H1 (cell line): Measurements from ENCODE around the gene SKAP1. TPM values are rescaled to one million over a fixed set of nuclear protein-coding genes. Genes with fewer than 3 reads are reported as not detected.

Source experiments
- CTCF ChIA-PET: fragments of 300-600 bp; sonication (Branson Sonifier 250); formaldehyde crosslinking; loops from one replicate; lab custom pipeline; 2021; ENCODE audit not compliant: partially characterized antibody; lab: Charles Lee
- POLR2A ChIA-PET: fragments of 300-600 bp; sonication (Branson Sonifier 250); formaldehyde crosslinking; loops from one replicate; lab custom pipeline; 2021; ENCODE audit warnings: inconsistent platforms; ENCODE audit not compliant: partially characterized antibody; lab: Charles Lee
- DNase-seq, 2 experiments: peaks; one replicate each; pipeline versions ENCODE4 v3.0.0 to v3.0.0-alpha.2; 2010 to 2022; ENCODE audit warnings: low spot score in 2 of 2, low read depth in 1 of 2, mixed read lengths in 1 of 2
- FAIRE-seq: peaks from 2 replicates; lab custom pipeline; 2011; peaks lifted over from hg19 to GRCh38; lab: Jason Lieb, UNC
- H2AFZ ChIP-seq: 2 replicates; pipeline ENCODE4 v1.8.1; 2012; ENCODE audit warnings: low read length, inconsistent platforms
- H2AK5ac ChIP-seq: 2 replicates; pipeline ENCODE4 v1.6.1; 2013; ENCODE audit warnings: low read depth, low read length
- H2BK120ac ChIP-seq: replicated peaks from 2 replicates; pipeline ENCODE3; 2013; ENCODE audit warnings: low read depth, low read length, inconsistent platforms
- H2BK12ac ChIP-seq: 2 replicates; pipeline ENCODE4 v1.6.1; 2013; ENCODE audit warnings: low read depth, low read length
- H2BK15ac ChIP-seq: 2 replicates; pipeline ENCODE4 v1.6.1; 2013; ENCODE audit warnings: low read length
- H2BK20ac ChIP-seq: 2 replicates; pipeline ENCODE4 v1.6.1; 2013; ENCODE audit warnings: low read length
- H2BK5ac ChIP-seq: 2 replicates; pipeline ENCODE4 v1.6.1; 2013; ENCODE audit warnings: low read depth, low read length
- H3K14ac ChIP-seq: 2 replicates; pipeline ENCODE4 v1.6.1; 2013; ENCODE audit warnings: inconsistent platforms; ENCODE audit not compliant: insufficient read length
- H3K18ac ChIP-seq: 2 replicates; pipeline ENCODE4 v1.6.1; 2013; ENCODE audit warnings: low read length; ENCODE audit errors: extremely low read depth
- H3K23ac ChIP-seq: 2 replicates; pipeline ENCODE4 v1.6.1; 2013; ENCODE audit warnings: inconsistent platforms; ENCODE audit not compliant: insufficient read length
- H3K23me2 ChIP-seq: 2 replicates; pipeline ENCODE4 v1.6.1; 2013; ENCODE audit warnings: low read depth, low read length
- H3K27ac ChIP-seq: 2 replicates; pipeline ENCODE4 v1.6.1; 2011; ENCODE audit warnings: low read depth, low read length, inconsistent platforms
- H3K27me3 ChIP-seq, 4 experiments: replicated peaks in 1 of 4; 1 replicate in 1 of 4; 2 replicates in 3 of 4; pipeline versions ENCODE4 v1.6.1 to v1.8.1; 2011 to 2013; ENCODE audit warnings: low read length in 3 of 4, mild to moderate bottlenecking in 3 of 4, inconsistent platforms in 2 of 4, mixed read lengths in 2 of 4, moderate library complexity in 1 of 4; ENCODE audit not compliant: control insufficient read depth in 3 of 4, insufficient read depth in 3 of 4; ENCODE audit errors: extremely low read depth in 1 of 4
- H3K36me3 ChIP-seq, 4 experiments: 2 replicates each; pipeline versions ENCODE4 v1.6.1 to v1.8.1; 2011 to 2013; ENCODE audit warnings: mild to moderate bottlenecking in 4 of 4, low read length in 3 of 4, moderate library complexity in 2 of 4, control low read depth in 1 of 4, inconsistent platforms in 1 of 4; ENCODE audit not compliant: insufficient read depth in 4 of 4, control insufficient read depth in 2 of 4
- H3K4ac ChIP-seq: replicated peaks from 2 replicates; pipeline ENCODE3; 2013; ENCODE audit warnings: low read length, low read depth, mixed read lengths, inconsistent platforms; ENCODE audit not compliant: insufficient read length
- H3K4me1 ChIP-seq, 4 experiments: replicated peaks in 1 of 4; 1 replicate in 1 of 4; 2 replicates in 3 of 4; pipeline versions ENCODE4 v1.6.1 to v1.8.1; 2011 to 2013; ENCODE audit warnings: low read length in 3 of 4, inconsistent platforms in 2 of 4, mixed read lengths in 1 of 4; ENCODE audit not compliant: insufficient read depth in 4 of 4, control insufficient read depth in 3 of 4
- H3K4me2 ChIP-seq, 2 experiments: 2 replicates each; pipeline versions ENCODE4 v1.6.1 to v1.8.1; 2011 to 2013; ENCODE audit warnings: low read depth in 2 of 2, low read length in 2 of 2, control low read depth in 1 of 2, inconsistent platforms in 1 of 2, mild to moderate bottlenecking in 1 of 2; ENCODE audit not compliant: insufficient read depth in 1 of 2
- H3K4me3 ChIP-seq, 4 experiments: fragments of 200-600, 300-600 bp in 1 of 4; sonication (generic), shearing (Covaris generic), sonication (Bioruptor Twin) in 1 of 4; 2 replicates each; pipeline versions ENCODE4 v1.5.1 to v1.8.1; 2011 to 2016; ENCODE audit warnings: low read length in 4 of 4, low read depth in 3 of 4, control low read depth in 2 of 4, inconsistent platforms in 2 of 4, mild to moderate bottlenecking in 2 of 4, mixed read lengths in 1 of 4, moderate library complexity in 1 of 4; ENCODE audit not compliant: insufficient read depth in 2 of 4; ENCODE audit errors: extremely low read depth in 1 of 4
- H3K56ac ChIP-seq: replicated peaks from 2 replicates; pipeline ENCODE3; 2013; ENCODE audit warnings: low read depth, mild to moderate bottlenecking, mixed read lengths, low read length, inconsistent platforms; ENCODE audit not compliant: insufficient read length
- H3K79me1 ChIP-seq: 2 replicates; pipeline ENCODE4 v1.6.1; 2013; ENCODE audit warnings: low read depth, low read length, control low read depth
- H3K79me2 ChIP-seq, 2 experiments: 2 replicates each; pipeline versions ENCODE4 v1.6.1 to v1.8.1; 2012 to 2013; ENCODE audit warnings: low read length in 2 of 2, mild to moderate bottlenecking in 2 of 2, inconsistent platforms in 1 of 2; ENCODE audit not compliant: insufficient read depth in 2 of 2, control insufficient read depth in 1 of 2
- H3K9ac ChIP-seq, 4 experiments: replicated peaks in 1 of 4; 1 replicate in 1 of 4; 2 replicates in 3 of 4; pipeline versions ENCODE4 v1.6.1 to v1.8.1; 2011 to 2013; ENCODE audit warnings: low read depth in 3 of 4, low read length in 3 of 4, control low read depth in 2 of 4, mild to moderate bottlenecking in 2 of 4, moderate library complexity in 2 of 4, inconsistent platforms in 1 of 4; ENCODE audit errors: extremely low read depth in 1 of 4
- H3K9me3 ChIP-seq, 2 experiments: 2 replicates each; pipeline versions ENCODE4 v1.6.1 to v1.8.1; 2012 to 2013; ENCODE audit warnings: mild to moderate bottlenecking in 2 of 2, moderate library complexity in 2 of 2, control low read depth in 1 of 2, inconsistent platforms in 1 of 2, low read depth in 1 of 2, low read length in 1 of 2, mixed read lengths in 1 of 2; ENCODE audit not compliant: insufficient read depth in 2 of 2
- H4K20me1 ChIP-seq, 2 experiments: replicated peaks in 1 of 2; 2 replicates each; pipeline versions ENCODE3 to v1.8.1; 2011 to 2013; ENCODE audit warnings: inconsistent platforms in 2 of 2, low read length in 2 of 2, mild to moderate bottlenecking in 1 of 2; ENCODE audit not compliant: insufficient read depth in 2 of 2, control insufficient read depth in 1 of 2
- H4K5ac ChIP-seq: 2 replicates; pipeline ENCODE4 v1.6.1; 2013; ENCODE audit warnings: low read length, low read depth, mixed read lengths, inconsistent platforms; ENCODE audit not compliant: insufficient read length
- H4K8ac ChIP-seq: 2 replicates; pipeline ENCODE4 v1.8.0; 2013; ENCODE audit warnings: mild to moderate bottlenecking, moderate library complexity, low read length, inconsistent platforms; ENCODE audit not compliant: insufficient read depth; ENCODE audit errors: extremely low read depth
- H4K91ac ChIP-seq: replicated peaks from 2 replicates; pipeline ENCODE3; 2013; ENCODE audit warnings: low read length, mixed read lengths, inconsistent platforms; ENCODE audit not compliant: insufficient read length
- CHD1 ChIP-seq: IDR thresholded peaks from 2 replicates; pipeline ENCODE4 v1.6.1; 2012; ENCODE audit warnings: low read depth, low read length, improper control_type of control experiment
- HDAC2 ChIP-seq, 2 experiments: fragments of 300-600 bp in 1 of 2; sonication (generic) in 1 of 2; IDR thresholded peaks; 2 replicates each; pipeline ENCODE4 v1.6.1; 2011 to 2012; ENCODE audit warnings: low read depth in 2 of 2, low read length in 2 of 2, mild to moderate bottlenecking in 2 of 2, moderate library complexity in 2 of 2, borderline replicate concordance in 1 of 2, inconsistent platforms in 1 of 2
- PHF8 ChIP-seq: fragments of 200-600 bp; sonication (generic); conservative IDR thresholded peaks from 2 replicates; pipeline ENCODE4 v1.7.1; 2012; ENCODE audit warnings: low read depth, mild to moderate bottlenecking, inconsistent platforms, low read length, moderate library complexity
- SIRT6 ChIP-seq: IDR thresholded peaks from one replicate; pipeline ENCODE4 v1.7.1; 2012; ENCODE audit warnings: low read length, inconsistent platforms
- SRF ChIP-seq: IDR thresholded peaks from 2 replicates; pipeline ENCODE4 v1.6.1; 2011; ENCODE audit warnings: mild to moderate bottlenecking, low read depth, low read length, moderate library complexity
- SUZ12 ChIP-seq: fragments of 200-600 bp; sonication (generic); IDR thresholded peaks from 2 replicates; pipeline ENCODE4 v1.6.1; 2012; ENCODE audit warnings: mild to moderate bottlenecking, inconsistent platforms, low read length, moderate library complexity, mixed read lengths
- WGBS, 2 experiments: shearing (Covaris generic) in 1 of 2; methylation state at CpG; one replicate each; pipeline versions ENCODE4 v1.1.6 to v1.1.7; 2013 to 2015; ENCODE audit warnings: low lambda C conversion rate in 2 of 2, mixed read lengths in 2 of 2, inconsistent platforms in 1 of 2, low coverage in 1 of 2, missing lambda C conversion rate in 1 of 2; ENCODE audit not compliant: insufficient replicate concordance in 2 of 2, insufficient coverage in 1 of 2, insufficient read length in 1 of 2; ENCODE audit errors: extremely low coverage in 1 of 2, missing lambda C conversion rate in 1 of 2; 5-methylcytosine and 5-hydroxymethylcytosine counted together
- polyA plus RNA-seq, 7 experiments: library from polyadenylated mRNA; depleted of rRNA in 3 of 7; stranded (reverse) in 5 of 7; unstranded in 2 of 7; fragments of >200 nt in 5 of 7; fragments of 200-250 nt in 2 of 7; gene quantifications; 1 replicate in 5 of 7; 2 replicates in 1 of 7; 4 replicates in 1 of 7; pipeline versions ENCODE4 v1.2.1 to v1.2.3, GENCODE V29; 2011 to 2013; ENCODE audit warnings: missing spikeins in 2 of 7, mixed read lengths in 2 of 7
- total RNA-seq: library from RNA; stranded (reverse); fragmentation: NEBNext Ultra II Directional; extraction: Animal tissue kit (Norgen Biotek cat#: 25700); gene quantifications from 2 replicates; pipeline ENCODE4 v1.2.1, GENCODE V29; 2021

SKAP1 gene
- total and polyA plus RNA-seq, 2 of the 8 experiments (the other 6 are each of a cell fraction or from before 2014, with no cell fraction given), result not detected

GRCh38 chr17:48276776-48277175, 153.2 kb downstream of the SKAP1 start:
- Histone ChIP-seq H3K9ac (no peak overlapping the region), H4K5ac (no peak overlapping the region), H3K4ac (no peak overlapping the region), H3K79me1 (no peaks in the 10 kb centered on the region), H3K27ac (no peak overlapping the region), H3K36me3 (no peaks in the 10 kb centered on the region), H3K4me3 (no peak overlapping the region), H4K91ac (no peak overlapping the region), H2BK12ac (no peak overlapping the region), H3K14ac (no peak overlapping the region), H2BK5ac (no peak overlapping the region), H3K4me2 (no peak overlapping the region), H3K79me2 (no peaks in the 10 kb centered on the region), H3K23ac (no peak overlapping the region), H3K9me3 (no peaks in the 10 kb centered on the region), H2BK120ac (no peak overlapping the region), H3K56ac (no peak overlapping the region), H4K8ac (no peak overlapping the region), H3K4me1 (no peaks in the 10 kb centered on the region), H2AFZ (no peak overlapping the region), H3K18ac (no peak overlapping the region), H3K27me3 (no peaks in the 10 kb centered on the region), H4K20me1 (no peaks in the 10 kb centered on the region), H2BK15ac (no peak overlapping the region), H3K23me2 (no peaks in the 10 kb centered on the region), H2BK20ac (no peak overlapping the region), H2AK5ac (no peak overlapping the region)
- WGBS, 2 experiments, result 82% methylated on average over 1 of the region's 1 CpG; no CpG with 5 or more reads in 1 of the 2 experiments
- DNase-seq (no peak), FAIRE-seq (no peak)
- ChIA-PET CTCF (interaction anchor here (0.6 to 6.1 kb wide), 2 partner anchors 16 to 24 kb away, joined by 3 to 71 read pairs; no protein-coding TSS in a partner anchor), POLR2A (no interaction called here)
- TF ChIP-seq CHD1 (no peak), SIRT6 (no peak), HDAC2 (IDR thresholded peaks at IDR 0.05; ENCODE audit: borderline replicate concordance in 1 of 2, low read depth in 2 of 2, low read length in 2 of 2) (no peak), SUZ12 (no peak), SRF (no peak), PHF8 (no peak)
